NCI-H2107 (cell line): Measurements from ENCODE around the gene TYK2.
"Not testable (repeated sequence)": the region's sequence is repeated elsewhere in the genome, so short reads cannot be mapped to it uniquely, and the experiment has no call there.

ENCODE experiments used
- DNase-seq: peaks from one replicate; lab custom pipeline; 2025; lab: John Stamatoyannopoulos, UW

TYK2 gene

DNA sequence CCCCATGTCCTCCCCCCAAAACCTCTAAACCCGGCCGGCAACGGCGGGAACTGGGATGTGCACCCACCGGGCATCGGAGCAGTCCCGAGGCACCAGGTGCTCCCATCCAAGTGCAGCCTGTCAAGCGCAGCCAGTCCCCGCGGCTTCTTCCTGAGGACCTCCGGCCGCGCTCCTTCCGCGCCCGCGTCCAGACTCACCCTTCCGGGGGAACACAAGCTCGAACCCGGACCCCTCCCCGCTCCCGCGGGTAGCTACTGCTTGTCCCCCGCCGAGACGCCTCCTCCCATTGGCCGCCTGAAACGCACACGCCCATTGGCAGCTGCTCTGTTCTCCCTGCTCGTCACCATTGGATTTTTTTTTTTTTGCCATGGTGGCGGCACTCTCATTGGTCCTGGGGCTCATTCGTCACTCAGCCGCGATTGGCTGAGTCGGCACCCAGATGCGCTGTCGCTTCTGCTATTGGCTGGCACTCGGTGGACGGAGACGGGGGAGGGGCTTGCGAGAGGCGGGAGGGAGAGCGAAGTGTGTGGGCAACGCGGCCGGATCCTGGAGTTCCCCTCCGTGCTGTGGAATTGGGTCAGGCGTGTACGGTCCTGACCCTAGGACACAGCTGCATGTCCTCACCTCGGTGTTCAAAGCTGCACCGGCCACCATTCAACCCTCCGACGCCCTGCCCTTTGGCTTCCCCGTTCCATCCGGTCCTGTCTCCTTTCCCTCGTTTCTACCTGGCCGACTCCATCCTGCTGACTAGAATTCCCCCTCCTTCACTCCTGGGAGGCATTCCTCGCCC lies at the start of gene TYK2:
Gene TYK2 (minus strand): TSS at position 260 of the 790 bp plus-strand sequence. CDS start 2,166 bp downstream, outside the sequence.
- peak; percentile 94 for DNase-seq

DNA sequence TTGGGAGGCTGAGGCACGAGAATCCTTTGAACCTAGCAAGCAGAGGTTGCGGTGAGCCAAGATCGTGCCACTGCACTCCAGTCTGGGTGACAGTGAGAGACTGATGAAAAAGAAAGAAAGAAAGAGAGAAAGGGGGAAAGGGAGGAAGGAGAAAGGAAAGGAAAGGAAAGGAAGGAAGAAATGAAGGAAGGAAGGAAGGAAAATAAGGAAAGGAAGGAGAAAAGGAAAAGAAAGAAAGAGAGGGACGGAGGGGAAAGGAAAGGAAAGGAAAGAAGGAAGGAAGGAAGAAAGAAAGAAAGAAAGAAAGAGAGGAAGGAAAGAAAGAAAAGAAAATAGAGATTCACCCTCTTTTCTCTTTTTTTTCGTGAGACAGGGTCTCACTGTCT lies 48.6 kb upstream of the TYK2 start:
- DNase-seq = no peak

DNA sequence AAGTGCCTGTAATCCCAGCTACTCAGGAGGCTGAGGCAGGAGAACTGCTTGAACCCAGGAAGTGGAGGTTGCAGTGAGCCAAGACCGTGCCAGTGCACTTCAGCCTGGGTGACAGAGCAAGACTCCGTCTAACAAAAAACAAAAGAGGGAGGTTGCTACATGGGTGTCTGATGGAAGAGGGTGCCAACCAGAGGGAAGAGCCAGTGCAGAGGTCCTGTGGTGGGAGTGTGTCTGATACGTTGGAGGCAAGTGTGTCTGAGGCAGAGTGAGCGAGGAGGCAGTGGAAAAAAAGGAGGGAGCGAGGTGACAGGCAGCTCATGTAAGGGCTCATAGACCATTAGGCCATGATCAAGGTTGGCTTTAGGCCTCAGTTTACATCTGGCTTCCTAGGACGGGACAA lies 46.8 kb upstream of the TYK2 start:
- no peak for DNase-seq

DNA sequence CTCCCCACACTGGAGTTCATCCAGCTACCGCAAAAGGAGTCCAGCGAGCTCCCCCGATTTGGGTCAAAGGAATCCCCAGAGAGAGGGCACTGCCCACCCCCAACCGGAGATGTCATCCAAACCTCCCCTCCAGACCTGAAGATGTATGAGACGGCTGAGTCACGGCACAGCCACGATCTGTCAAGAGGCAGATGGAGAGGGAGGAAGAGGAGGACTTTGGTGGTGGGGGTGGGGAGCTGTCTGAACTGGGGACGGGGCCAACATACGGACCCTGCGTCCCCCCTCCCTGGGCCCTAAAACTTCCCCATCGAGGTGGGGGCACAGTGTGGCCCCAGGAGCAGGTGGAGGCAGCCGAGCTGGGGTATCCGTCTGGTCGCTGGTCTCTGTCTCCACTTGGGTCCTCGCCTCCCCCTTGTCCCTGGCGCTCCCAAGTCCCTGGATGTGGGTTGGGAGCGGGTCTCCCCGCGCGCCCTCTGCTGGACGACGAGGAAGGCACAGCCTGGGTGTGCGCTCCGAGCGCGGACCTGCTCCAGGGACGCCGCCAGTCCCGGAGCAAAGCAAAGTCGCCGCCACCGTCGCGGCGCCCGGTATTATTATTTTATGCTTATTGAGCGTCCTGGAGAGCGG lies 43.8 kb upstream of the TYK2 start:
- DNase-seq = no peak

DNA sequence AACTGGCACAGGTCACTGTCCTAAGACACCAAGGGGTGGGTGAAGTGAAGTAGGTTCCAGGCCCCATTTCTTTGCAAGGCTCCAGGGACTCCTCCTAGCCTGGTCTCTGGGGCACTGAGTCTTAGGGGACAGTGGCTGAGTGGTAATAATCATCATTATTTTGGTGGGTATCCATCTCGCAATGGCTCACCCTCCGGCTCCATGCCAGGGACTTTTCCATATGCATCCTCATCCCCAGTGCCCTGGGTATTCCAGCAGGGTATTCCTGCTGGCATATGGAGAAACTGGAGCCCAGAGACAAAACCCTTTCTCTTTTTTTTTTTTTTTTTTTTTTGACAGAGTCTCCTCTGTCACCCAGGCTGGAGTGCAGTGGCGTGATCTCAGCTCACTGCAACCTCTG lies 42.5 kb upstream of the TYK2 start:
- DNase-seq = no peak

DNA sequence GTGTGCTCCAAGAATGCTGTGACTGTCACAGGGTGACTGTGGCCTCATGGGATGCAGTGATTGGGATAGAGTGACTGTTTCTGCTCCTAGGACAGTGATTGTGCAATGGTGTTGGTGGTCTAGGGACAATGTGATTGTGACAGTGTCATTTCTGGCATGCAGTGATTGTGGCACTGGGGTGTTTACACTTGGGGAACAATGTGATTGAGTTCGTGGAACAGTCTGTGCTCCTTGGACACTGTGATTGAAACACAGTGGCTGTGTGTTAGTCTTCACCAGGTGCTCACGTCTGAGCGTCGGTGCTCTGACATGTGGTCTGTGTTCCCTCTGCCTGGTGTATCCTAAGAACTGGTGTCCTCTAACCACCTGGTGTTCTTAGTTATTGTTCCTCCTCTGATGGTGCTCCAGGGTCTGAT lies 41.7 kb upstream of the TYK2 start:
- no peak for DNase-seq

DNA sequence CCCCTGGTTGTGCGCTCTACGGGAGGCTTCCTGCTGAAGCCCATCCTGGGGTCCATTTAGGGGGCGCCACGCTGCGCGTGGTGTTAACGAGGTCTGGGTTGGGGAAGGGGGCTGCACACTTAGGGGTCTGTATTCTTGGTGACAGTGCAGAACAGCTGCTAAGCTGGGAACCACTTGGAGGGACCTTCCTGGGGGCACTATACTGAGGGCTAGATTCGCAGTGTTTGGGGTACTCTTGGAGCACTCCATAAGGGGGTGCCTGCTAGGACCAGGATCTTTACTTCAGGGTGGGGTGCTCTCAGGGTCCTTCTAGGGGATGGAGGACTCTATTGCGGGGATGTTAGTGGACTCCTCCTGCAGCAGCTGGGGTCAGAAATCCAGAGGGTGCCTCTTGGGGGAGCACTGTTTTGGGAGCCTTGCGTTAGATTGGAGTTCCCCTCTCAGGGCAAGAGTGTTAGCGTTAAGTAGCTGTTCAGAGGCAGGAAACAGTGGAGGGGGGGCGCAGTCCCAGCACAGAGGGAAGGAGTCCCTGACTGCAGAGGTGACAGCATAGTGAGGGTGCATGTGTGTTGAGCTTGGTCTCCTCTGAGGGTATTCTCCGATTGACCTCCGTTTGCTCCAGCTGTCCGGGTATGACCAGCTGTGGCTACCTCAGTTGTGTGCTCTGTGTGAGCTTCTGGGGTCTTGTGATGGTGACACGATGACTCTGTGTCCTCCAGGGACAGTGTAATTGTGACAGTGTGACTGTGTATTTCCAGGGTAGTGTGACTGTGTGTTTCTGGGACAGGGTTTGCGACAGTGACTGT lies 41.1 kb upstream of the TYK2 start:
- DNase-seq = no peak

DNA sequence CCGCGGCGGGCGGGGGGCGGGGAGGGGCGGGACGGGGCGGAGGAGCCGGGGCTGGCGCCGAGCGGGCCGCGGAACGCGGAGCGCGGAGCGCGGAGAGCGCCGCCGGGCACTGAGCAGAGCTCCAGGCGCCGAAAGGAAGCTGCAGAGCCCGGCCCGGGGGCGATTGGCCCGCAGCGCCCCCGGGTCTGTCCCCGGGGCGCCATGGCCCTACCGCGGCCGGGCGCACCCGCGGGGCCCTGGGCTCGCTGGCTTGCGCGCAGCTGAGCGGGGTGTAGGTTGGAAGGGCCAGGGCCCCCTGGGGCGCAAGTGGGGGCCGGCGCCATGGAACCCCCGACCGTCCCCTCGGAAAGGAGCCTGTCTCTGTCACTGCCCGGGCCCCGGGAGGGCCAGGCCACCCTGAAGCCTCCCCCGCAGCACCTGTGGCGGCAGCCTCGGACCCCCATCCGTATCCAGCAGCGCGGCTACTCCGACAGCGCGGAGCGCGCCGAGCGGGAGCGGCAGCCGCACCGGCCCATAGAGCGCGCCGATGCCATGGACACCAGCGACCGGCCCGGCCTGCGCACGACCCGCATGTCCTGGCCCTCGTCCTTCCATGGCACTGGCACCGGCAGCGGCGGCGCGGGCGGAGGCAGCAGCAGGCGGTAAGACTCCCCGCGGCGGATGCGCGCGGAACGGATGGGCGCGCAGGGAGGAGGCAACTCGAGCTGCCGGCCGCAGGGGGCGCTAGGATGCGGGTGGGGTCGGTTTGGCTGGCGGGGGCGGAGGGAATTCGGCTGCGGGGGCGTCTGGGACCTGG lies 40.3 kb upstream of the TYK2 start, which contains the start of gene PDE4A:
Gene PDE4A (plus strand): TSS at position 95 of the 796 bp plus-strand sequence. CDS start 227 bp downstream, at position 322.
- DNase-seq = no peak

DNA sequence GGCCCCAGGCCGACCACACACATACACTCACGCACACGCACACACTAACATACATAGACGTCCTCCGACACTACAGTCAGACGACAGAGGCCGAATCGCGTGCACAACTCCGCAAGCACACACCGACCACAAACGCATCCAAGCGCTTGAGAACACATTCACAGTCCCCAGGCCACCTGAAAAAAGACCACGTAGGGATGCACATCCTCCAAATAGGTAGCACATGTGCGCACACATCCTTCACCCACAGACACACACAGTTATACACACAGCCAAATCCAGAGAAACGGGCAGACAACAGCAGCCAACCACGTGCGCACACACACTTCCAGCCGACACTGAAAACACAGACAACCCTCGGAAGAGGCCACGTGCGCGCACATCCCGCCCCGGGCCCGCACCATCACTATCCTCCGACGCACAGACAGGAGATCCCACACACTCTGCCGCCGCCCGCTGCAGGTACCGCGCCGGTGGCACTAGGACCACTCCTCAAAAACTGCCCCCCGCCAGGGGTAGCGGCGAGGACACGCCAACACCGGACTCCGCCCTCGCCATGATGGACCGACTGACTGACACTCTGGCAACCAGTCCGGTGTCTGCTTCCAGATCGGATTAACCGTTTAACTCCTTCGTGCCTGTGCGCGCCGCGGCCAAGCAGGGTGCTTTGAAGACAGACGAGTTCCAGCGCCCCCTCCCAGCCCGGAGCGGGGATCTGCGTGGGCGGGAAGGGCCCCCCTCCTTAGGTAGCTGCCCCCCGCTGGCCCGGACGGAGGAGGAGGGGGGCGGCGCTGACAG lies 39.5 kb upstream of the TYK2 start:
- no peak for DNase-seq

DNA sequence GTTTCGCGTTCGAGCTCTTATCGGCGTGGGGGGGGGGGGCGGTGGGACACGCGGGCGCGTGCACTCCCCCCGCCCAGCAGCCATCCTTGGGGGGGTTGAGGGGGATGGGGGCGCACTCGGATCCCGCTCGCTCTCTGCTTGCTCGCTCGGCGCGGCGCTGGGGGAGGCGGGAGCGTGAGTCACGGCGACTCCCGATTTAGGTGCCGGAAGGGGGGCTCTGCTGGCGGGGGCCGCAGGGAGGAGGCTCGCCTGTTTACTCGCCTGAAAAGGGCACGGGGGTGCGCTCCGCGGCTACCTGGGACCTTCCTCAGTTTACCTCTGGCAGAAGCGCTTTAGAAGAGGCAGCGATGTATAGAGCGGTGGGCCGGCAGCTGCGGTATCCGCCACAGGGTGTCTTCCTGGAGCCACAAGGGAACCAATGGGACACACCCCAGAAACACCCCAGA lies 38.9 kb upstream of the TYK2 start:
- DNase-seq = no peak

DNA sequence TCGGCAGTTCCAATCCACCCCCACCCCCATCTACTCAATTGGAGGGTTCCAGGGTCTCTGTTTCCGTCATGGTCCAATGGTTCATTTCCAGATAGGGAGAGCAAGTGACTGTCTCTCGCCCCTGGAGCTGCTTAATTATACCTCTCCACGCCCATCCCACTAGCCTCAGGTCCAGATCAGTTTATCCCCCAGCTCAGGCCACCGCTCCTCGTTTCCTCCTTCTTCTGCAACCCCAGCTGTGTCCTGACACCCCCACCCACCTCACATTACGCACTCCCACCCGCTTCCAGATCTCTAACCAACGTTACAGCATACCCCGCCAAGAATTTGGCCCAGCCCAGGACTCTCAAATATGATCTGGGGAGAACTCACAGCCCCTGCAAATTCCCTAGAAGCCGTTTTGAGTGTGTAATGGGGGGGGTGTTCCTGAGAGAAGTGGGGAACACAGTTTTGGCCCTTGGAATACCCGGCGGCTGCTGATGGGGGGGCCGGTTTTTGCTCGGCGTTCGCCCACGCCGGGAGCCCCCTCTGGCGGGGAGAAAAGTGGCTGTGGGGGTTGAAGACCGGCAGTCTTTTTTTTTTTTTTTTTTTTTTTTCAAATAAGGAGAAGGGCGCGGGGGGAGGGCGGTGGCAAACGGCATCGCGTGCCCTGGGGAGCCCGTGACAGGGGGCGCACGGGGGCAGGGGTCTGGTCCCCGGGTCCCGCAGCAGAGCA lies 38.3 kb upstream of the TYK2 start:
- no peak for DNase-seq

DNA sequence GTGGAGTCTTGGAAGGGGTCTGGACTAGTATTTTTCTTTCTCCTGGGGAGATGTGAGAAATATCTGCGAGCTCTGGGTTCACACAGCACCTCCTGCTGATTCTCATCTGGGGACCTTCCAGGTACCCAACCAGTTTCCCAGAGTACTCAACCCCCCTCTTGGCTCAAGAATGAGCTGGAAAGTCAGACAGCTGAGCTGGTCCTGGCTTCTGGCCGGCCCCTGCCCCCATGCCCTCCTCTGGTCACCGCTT lies 37.8 kb upstream of the TYK2 start:
- no peak for DNase-seq

DNA sequence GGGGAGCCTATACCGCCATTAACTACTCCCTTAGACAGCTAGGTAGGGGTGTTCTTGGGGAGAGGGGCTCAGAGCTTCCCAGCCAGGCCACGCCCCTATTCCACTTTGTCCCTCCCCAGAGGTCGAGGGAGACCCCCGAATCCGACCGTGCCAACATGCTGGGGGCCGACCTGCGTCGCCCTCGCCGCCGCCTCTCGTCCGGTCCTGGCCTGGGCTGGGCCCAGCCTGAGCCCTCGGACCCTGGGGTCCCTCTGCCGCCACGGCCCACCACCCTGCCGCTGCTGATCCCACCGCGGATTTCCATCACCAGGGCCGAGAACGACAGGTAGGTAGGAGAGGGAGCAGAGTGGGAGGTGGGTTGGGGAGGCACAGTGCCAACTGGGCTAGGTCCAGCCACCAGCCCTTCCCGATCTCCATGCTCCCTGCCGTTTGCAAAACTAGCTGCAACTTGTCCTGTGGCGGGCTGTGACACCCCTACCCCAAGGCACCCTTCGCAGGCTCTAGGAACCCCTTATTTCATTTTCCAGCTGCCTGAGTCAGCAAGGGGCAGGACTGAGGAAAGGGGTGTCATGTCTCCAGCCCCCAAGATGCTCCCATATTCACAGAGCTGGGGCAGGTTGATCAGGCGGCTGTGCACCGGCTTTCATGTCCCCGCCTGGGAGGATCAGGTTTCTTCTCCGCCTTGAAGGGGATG lies 37.3 kb upstream of the TYK2 start:
- no peak for DNase-seq

DNA sequence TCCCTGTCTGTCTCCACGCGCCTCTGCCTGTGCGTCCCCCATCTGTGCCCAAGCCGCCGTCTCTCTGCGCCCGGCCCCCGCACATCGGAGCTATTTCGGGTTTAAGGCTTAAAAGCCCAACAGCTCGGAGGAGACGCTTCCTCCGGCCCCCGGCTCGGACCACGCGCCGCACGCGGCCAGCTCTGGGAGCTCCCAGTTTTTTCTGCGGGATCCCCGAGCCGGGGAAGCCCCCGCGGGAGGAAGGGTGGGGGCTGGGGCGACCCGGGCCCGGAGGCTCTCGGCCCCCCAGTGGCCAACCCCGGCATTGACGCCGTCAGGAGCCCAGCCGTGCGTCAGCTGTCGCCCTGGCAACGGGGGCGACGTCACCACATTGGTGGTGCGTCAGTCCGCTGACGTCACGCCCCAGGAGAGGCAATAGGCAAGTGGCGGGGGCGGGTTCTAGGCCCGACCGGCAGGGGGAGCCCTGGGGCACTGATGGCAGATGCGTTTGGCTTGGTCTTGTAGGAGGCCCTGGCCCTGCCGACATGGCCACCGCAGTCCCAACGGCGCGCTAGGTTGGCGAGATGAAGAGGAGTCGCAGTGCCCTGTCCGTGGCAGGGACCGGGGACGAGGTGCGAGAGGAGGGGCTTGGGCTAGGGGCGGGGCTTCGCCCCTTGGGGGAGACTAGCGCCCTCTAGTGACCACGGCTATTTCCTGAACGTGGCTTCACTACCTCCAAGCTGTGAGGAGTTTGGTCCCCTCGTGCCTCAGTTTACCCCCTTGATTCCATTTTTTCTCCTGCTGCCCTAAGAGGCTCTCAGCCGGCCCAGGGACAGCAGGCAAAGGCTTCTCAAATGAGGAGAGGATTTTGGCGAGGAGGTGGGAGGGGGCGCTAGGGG lies 36.2 kb upstream of the TYK2 start:
- peak; percentile 50 for DNase-seq

DNA sequence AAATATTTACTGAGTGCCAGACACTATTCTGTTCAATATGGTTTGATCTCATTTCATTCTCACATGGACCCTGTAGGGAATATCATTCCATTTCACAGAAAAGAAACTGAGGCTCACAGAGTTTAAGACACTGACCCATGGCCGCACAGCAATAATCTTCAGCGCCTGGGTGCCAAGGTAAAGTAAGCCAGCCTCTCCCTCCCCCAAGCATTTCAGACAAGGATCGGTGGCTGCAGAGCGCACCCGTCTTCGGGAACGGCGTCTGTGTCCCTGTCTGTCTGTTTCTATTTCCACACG lies 35.7 kb upstream of the TYK2 start:
- no peak for DNase-seq

DNA sequence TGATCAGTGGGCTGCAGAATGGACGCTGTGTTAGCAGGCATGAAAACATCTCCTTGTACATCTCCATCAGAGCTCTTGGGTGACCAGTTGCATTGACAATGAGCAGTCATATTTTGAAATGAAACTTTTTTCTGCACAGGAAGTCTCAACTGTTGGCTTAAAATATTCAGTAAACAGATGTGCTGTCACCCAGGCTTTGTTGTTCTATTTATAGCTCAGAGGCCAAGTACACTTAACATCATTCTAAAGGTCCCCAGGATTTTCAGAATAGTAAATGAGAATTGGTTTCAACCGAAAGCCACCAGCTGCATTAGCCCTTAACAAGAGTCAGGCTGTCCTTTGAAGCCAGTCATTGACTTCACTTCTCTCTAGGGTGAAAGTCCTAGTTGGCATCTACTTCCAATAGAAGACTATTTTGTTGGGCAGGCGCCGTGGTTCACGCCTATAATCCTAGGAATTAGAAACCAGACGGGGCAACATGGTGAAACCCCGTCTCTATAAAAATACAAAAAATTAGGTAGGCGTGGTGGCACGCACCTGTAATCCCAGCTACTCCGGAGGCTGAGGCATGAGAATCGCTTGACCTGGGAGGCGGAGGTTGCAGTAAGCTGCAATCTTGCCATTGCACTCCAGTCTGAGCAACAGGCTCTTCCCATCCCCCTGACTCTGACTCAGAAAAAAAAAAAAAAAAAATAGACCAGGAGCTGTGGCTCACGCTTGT lies 32.0 kb upstream of the TYK2 start:
- DNase-seq = no peak

DNA sequence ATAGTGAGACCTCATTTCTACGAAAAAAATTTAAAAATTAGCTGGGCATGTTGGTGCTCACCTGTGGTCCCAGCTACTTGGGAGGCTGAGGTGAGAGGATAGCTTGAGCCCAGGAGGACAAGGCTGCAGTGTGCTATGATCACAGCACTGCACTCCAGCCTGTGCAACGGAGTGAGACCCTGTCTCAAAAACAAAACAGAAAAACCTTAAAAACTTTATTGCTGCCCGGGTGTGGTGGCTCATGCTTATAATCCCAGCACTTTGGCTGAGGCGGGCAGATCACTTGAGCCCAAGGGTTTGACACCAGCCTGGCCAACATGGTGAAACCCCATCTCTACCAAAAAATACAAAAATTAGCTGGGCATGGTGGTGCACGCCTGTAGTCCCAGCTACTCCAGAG lies 30.9 kb upstream of the TYK2 start:
- not testable (repeated sequence) for DNase-seq

DNA sequence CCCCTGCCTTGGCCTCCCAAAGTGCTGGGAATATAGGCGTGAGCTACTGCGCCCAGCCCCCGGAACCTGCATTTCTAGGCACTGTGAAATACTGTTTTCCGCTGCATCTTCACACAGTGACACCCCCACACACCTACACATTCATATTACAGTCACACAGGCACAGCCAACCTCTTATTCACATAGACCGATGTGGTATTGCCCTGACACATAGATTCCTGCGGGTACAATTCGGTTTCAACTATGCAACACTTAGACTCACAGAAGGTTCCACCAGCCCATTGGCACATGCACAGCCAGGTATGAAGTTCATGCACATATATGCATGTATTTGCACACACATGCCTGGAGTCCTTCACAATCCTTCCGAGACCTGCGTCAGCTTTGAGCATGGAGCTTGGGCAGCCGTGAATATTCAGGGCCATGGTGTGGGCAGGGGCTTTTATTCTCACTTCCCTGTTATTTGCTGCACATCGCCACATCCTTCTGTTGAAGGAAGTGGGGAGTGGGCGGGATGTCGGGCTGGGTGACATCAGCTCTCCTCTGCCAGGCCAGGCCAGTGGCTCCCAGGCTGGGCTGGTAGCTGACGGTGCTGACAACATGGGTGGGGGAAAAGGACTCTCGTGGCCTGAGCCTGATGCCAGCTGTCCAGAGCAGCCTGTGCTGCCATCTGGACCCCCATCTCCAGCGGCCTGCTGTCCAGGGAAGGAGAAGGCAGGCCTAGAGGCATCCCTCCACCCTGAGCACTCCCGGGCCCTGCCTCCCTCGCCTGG lies 28.3 kb upstream of the TYK2 start:
- no peak for DNase-seq
